Measurements from ENCODE around the gene C2orf76. TPM values are rescaled to one million over a fixed set of nuclear protein-coding genes. Genes with fewer than 3 reads are reported as not detected.
"Not testable (repeated sequence)": the region's sequence is repeated elsewhere in the genome, so short reads cannot be mapped to it uniquely, and the experiment has no call there.

The C2orf76 gene
- polyA plus RNA-seq, 2 of the 4 experiments (the other 2 are of a cell fraction): 16.6 to 34.3 TPM

DNA sequence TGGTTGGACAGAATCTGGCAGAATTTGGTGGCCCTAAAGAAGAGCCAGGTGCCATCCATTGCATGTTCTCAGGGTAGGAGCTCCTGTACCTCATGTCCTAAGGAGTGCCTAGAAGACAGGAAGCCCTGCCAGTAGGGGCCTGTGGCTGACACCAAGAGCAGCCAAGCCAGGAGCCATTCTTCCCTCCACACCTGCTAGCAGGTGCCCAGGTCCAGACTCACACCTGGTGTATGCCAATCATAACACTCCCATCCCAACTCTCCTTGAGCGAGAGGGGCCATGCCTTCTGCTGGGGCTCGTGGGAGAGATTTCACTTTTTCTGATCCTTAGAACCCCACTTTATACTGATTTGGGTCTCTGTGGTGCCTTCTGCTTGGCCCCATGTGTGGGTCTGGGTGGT, 38.5 kb upstream of the C2orf76 start (continued):
- TF ChIP-seq, protein P1, sequence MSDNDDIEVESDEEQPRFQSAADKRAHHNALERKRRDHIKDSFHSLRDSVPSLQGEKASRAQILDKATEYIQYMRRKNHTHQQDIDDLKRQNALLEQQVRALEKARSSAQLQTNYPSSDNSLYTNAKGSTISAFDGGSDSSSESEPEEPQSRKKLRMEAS (IDR thresholded peaks at IDR 0.05): no peak
- TF ChIP-seq POLR2AphosphoS2 (conservative IDR thresholded peaks at IDR 0.05; ENCODE audit: low read length) (no peak), HES2 (IDR thresholded peaks at IDR 0.05) (no peak), TFCP2L1 (CRISPR knock-in tag; IDR thresholded peaks at IDR 0.05) (no peak)

GRCh38 chr2:119403618-119404017, 37.0 kb upstream of the C2orf76 start:
- H3K9me3 ChIP-seq; POLR2A ChIA-PET; H3K27ac ChIP-seq; FAIRE-seq; DNase-seq (ENCODE audit: low read depth in 1 of 2, low spot score in 1 of 2); H3K4me1 ChIP-seq; ATAC-seq; H3K4me2 ChIP-seq; H3K4me3 ChIP-seq: not testable (repeated sequence)
- TF ChIP-seq MAFK (IDR thresholded peaks at IDR 0.05; ENCODE audit: partially characterized antibody): peak; percentile 74
- CTCF ChIA-PET: interaction anchor here (16.0 kb wide), 1 partner anchor 71 kb away, joined by 255 read pairs; no protein-coding TSS in a partner anchor
- 61% methylated on average over 12 of the region's 12 CpGs for WGBS (ENCODE audit: missing lambda C conversion rate)

GRCh38 chr2:119402645-119403560, 36.3 kb upstream of the C2orf76 start:
- Histone ChIP-seq H3K4me3 (no peak overlapping the region), H3K4me1 (no peaks in the 10 kb centered on the region), H3K4me2 (peak overlapping the region; percentile 17; the same call in 1 of the 3 replicates), H3K27ac (no peak overlapping the region), H3K9me3 (no peaks in the 10 kb centered on the region)
- WGBS (ENCODE audit: missing lambda C conversion rate): 64% methylated on average over 10 of the region's 10 CpGs
- DNase-seq (ENCODE audit: low read depth in 1 of 2, low spot score in 1 of 2) (no peak), FAIRE-seq (no peak), ATAC-seq (no peak; a peak in 1 of 6 replicates)
- TF ChIP-seq SREBF2 (IDR thresholded peaks at IDR 0.05) (no peak), CEBPB (IDR thresholded peaks at IDR 0.05) (peak; percentile 21 to 37; a peak in 1 of 4 replicates)
- ChIA-PET POLR2A (no interaction called here), CTCF (interaction anchor here (16.0 kb wide), 1 partner anchor 72 kb away, joined by 255 read pairs; no protein-coding TSS in a partner anchor)

- POLR2A ChIA-PET: no interaction called here
- ATAC-seq (no peak), FAIRE-seq (no peak), DNase-seq (ENCODE audit: low read depth in 1 of 2, low spot score in 1 of 2) (no peak)
- Histone ChIP-seq H3K4me3 (no peak overlapping the region), H3K4me1 (no peaks in the 10 kb centered on the region), H3K9me3 (no peaks in the 10 kb centered on the region), H3K4me2 (no peak overlapping the region), H3K27ac (no peak overlapping the region)
- CTCF ChIA-PET: interaction anchor here (16.0 kb wide), 1 partner anchor 73 kb away, joined by 255 read pairs; no protein-coding TSS in a partner anchor
- 76% methylated on average over 5 of the region's 5 CpGs for WGBS (ENCODE audit: missing lambda C conversion rate)
- TF ChIP-seq, protein P2, sequence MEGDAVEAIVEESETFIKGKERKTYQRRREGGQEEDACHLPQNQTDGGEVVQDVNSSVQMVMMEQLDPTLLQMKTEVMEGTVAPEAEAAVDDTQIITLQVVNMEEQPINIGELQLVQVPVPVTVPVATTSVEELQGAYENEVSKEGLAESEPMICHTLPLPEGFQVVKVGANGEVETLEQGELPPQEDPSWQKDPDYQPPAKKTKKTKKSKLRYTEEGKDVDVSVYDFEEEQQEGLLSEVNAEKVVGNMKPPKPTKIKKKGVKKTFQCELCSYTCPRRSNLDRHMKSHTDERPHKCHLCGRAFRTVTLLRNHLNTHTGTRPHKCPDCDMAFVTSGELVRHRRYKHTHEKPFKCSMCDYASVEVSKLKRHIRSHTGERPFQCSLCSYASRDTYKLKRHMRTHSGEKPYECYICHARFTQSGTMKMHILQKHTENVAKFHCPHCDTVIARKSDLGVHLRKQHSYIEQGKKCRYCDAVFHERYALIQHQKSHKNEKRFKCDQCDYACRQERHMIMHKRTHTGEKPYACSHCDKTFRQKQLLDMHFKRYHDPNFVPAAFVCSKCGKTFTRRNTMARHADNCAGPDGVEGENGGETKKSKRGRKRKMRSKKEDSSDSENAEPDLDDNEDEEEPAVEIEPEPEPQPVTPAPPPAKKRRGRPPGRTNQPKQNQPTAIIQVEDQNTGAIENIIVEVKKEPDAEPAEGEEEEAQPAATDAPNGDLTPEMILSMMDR (IDR thresholded peaks at IDR 0.05): no peak
- no peak for TF ChIP-seq CHD2 (IDR thresholded peaks at IDR 0.05; ENCODE audit: low read length, partially characterized antibody)
- TF ChIP-seq FOSL2 (IDR thresholded peaks at IDR 0.05): no peak
- no peak for TF ChIP-seq FOSL2 (CRISPR knock-in tag; IDR thresholded peaks at IDR 0.05)
- TF ChIP-seq, protein P3, sequence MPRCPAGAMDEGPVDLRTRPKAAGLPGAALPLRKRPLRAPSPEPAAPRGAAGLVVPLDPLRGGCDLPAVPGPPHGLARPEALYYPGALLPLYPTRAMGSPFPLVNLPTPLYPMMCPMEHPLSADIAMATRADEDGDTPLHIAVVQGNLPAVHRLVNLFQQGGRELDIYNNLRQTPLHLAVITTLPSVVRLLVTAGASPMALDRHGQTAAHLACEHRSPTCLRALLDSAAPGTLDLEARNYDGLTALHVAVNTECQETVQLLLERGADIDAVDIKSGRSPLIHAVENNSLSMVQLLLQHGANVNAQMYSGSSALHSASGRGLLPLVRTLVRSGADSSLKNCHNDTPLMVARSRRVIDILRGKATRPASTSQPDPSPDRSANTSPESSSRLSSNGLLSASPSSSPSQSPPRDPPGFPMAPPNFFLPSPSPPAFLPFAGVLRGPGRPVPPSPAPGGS (IDR thresholded peaks at IDR 0.05): no peak
- no peak for TF ChIP-seq MAFK (IDR thresholded peaks at IDR 0.05; ENCODE audit: partially characterized antibody)
- no peak for TF ChIP-seq HES2 (IDR thresholded peaks at IDR 0.05)
- TF ChIP-seq HOXB13 (CRISPR knock-in tag; IDR thresholded peaks at IDR 0.05; ENCODE audit: low read depth): no peak
- TF ChIP-seq FOSB (CRISPR knock-in tag; IDR thresholded peaks at IDR 0.05): no peak
- TF ChIP-seq MYC (IDR thresholded peaks at IDR 0.05; ENCODE audit: borderline replicate concordance, low read length): no peak
- TF ChIP-seq ZSCAN20 (CRISPR knock-in tag; IDR thresholded peaks at IDR 0.05): no peak
- TF ChIP-seq KDM1A (IDR thresholded peaks at IDR 0.05; ENCODE audit: low read depth): no peak
- TF ChIP-seq RARB (CRISPR knock-in tag; IDR thresholded peaks at IDR 0.05): no peak
- TF ChIP-seq HOXA7 (CRISPR knock-in tag; IDR thresholded peaks at IDR 0.05): no peak
Measured at GRCh38 chr2:119402106-119402505, 35.5 kb upstream of the C2orf76 start.

All from A549 (cell line).